ENCODE results near the gene CLEC2L.

The CLEC2L gene

DNA sequence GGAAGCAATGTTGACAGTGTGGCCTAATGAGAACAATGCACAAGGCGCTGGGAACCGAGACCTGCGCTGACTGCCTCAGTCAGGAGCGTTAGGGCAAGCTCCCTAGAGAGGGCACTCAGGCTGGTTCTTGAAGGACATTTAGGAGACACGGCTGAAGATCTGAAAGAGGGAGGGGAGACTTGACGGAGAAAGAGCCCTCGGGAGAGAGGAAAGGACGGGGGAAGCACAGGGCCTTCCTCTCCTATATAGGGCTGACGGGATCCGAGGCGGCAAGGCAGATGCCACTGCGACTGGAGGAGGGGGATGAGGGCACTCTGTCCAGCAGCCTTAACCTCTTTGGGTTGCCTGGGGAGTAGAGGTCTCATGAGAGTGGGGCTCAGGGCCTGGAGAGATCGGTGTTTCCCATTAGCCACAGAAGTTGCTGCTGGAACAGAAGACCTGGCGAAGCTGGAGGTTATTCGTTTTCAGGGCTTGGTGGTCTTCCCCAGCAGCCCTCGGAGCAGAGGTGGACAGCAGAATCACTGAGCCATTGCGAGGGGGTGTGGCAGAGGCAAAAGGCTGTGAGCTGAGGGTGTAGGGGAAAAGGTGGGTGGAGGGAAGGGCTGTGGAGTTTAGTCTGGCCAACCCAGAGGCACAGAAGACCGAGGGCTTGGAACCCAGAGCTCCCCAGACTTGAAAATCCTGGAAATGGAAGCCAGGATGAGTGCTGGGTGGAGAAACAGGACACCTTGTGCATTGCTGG lies 36.0 kb downstream of the CLEC2L start:
- no peak for DNase-seq

DNA sequence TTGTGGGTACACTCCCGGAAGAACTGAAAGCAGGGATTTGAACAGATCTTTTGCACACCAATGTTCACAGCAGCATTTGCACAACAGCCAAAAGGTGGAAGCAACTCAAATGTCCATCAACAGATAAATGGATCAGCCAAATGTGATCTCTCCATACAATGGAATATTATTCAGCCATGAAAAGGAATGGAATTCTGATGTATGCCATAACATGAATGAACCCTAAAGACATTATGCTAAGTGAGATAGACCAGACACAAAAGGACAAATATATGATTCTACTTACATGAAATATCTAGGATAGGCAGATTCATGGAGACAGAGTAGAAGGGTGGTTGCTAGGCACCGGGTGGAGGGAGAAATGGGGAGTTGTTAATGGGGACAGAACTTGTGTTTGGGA lies 36.7 kb downstream of the CLEC2L start:
- no peak for DNase-seq

DNA sequence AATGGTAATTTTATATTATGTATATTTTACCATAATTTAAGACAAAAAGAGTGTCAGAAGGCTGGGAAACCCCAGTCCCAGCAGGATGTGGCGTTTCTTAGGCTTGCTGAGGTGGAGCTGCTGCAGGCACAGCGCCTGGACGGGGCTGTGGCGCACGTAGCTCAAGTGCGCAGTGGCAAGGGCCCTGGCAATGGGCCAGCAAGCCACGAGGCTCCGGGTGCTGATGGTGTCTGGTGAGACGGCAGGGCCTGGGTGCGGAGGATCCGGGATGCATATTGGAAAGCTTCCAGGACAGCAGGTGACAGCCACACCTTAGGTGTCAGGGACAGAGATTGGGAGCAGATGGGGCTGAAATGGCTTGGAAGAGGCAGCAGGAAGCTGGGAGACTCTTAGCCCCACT lies 37.2 kb downstream of the CLEC2L start:
- no peak for DNase-seq

DNA sequence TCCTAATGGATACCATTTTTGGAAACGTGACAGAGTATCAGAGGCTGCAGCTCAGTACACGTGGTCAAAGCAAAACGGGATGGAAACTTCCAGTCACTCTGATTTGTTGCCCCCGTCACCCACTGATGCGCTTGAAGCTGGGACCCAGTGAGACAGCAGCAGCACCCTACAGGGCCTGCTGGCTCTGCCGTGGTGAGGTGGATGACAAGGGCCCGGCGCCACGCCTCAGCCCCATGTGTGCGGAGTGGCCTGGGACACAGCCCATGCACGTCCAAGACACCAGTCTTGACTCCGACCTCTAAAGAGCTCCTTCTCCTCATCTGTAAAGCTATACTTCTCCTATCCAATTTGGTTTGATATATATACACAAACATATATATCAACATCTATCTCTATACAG lies 39.0 kb downstream of the CLEC2L start:
- DNase-seq: no peak

DNA sequence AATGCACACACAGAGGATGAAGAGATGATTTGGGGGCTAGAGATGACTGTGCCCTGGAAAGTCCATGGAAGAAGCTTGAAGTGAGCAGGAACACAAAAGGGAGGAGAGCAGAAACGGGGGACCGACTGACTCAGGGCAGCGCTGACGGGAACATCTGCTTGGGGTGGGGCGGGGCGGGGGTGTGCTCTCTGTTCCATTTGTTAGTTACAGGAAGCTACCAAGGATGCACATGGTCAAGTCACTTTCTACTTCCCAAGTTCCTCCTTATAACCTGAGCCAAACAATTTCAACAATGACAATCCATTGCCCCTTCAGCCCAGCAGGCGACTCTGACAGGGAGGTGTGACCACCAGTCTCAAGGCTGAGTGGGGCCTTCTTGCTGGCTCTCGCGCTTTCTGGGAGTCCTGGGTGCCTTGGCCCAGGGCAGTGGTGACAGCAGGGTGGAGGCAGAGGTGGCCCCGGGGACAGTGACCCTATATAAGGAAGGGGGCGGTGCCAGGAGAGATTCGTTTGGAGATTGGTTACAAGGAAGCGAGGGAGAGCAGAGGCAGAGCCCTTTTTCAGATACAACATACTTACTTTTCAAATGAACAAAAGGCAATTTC lies 39.6 kb downstream of the CLEC2L start:
- DNase-seq: no peak

DNA sequence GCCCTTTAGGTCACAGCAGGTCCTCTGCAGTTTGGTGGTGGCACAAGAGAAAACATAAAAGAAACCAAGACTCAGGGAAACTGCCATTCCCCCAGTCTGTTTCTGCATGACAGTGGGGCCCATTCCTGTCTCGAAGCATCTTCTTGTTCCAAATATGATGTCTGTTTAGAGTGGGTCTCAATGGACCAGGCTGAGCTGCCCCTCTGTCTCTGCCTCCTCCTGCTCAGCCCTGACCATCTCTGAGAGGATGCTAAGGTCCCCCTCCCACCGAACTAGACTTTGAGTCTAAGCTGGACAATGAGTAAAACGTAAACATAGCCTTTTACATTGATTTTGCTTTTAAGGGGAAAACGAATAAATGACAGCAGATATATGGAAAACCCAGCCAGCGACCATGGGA lies 40.4 kb downstream of the CLEC2L start:
- no peak for DNase-seq

DNA sequence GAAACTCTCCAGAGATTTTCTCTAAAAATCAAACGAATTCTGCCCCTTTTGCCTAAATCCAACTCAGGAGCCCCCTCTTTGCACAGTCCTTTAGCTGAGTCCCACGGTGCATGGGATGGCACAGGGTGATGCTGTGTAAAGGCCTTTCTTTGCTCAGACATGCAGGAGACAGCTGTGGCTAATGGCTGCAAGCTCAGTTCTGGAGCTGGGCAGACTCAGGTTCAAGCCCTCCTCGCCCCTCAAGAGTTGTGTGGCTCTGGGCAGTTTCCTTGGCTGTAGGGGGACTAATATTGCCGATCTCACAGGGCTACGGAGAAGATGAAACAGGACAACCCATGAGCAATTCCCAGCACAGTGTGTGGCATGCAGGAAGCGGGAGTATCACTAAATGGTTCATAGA lies 42.6 kb downstream of the CLEC2L start:
- no peak for DNase-seq

DNA sequence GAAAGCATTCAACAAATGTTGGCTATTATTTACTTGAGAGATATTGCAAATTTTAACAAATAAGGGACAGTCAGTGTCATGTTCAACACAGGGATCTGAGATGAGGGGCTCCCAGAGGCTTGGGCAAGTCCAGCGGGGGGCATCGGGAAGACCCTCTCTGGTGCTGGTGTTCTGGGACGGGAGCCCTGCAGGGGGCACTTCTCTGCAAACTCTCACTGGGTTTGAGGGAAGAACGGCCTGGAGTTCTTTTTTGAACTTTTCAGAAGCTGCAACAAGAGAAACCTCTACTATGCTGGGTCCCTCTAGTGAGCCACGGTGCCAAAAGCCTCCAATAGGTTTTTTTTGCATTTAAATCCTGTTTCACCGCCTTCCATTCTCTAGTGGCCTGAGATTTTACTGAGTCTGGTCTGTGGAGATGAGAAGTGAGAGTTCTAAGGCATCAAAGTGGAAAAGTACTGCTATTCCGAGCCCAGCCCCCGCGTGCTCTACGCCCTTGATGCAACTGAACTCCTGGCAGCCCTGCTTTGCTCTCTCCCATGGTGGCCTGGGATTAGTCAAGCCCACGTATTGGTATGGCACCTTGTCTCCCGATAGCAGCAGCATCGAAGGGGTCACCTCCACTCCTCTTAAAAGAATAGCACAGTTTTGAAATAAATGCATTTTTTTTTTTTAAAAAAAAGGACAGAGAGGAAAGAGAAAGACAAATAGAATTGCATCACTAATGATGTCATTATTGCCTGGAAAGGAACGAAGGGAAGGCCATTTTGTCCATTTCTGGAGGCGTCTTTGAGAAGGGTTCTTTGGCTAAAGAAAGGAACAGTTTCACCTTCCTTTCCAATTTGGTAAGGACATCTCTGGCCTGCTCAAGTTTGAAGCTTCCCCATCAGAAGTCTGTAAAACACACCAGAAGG lies 43.5 kb downstream of the CLEC2L start:
- DNase-seq: no peak

DNA sequence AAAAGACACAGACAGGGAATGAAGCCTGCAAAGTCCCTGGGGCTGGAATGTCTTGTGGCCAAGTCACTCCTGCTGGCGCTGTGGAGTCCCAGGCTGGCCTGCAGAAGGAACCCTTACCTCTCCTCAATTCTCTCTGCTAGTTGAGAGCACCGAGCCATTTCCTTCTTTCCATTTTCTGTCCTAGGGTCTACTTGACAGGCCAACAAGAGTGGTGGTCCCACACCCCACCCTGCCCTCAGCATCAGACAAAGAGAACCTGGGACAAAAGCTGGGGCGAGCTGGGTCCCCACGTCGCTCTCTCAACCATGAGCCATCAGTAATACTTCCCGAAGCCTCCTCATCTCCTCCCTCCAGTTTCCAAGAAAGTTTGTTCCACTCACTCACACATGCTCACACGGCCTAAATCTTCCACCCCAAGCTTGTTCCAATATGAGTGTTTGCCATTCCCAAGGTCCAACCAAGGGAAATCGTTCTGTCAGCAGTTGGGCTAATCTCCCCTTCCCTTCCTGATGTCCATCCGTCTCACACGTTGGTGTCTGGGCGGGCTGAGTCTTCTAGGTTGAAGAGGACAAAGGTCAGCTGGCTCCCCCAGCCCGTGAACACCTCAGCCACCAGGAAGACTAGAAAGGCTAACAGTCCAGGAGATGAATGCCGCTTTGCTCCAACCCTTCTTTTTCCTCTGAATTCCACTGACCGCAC lies 44.3 kb downstream of the CLEC2L start:
- DNase-seq: no peak

DNA sequence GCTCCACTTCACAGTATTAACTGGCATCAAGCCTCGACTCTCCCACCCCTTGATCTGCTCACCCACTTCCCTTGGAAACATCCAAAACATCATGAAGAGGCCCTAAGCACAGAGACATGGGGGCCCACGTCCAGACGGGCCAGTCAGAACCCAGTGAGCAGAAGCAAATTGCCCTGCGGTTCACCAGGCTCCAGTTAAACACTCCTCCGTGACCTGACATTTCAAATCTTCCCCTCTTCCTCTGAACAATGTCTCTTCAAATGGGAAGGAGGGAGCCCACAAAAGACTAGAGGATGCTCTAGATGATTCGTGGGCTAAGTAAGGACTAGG lies 44.8 kb downstream of the CLEC2L start:
- no peak for DNase-seq

DNA sequence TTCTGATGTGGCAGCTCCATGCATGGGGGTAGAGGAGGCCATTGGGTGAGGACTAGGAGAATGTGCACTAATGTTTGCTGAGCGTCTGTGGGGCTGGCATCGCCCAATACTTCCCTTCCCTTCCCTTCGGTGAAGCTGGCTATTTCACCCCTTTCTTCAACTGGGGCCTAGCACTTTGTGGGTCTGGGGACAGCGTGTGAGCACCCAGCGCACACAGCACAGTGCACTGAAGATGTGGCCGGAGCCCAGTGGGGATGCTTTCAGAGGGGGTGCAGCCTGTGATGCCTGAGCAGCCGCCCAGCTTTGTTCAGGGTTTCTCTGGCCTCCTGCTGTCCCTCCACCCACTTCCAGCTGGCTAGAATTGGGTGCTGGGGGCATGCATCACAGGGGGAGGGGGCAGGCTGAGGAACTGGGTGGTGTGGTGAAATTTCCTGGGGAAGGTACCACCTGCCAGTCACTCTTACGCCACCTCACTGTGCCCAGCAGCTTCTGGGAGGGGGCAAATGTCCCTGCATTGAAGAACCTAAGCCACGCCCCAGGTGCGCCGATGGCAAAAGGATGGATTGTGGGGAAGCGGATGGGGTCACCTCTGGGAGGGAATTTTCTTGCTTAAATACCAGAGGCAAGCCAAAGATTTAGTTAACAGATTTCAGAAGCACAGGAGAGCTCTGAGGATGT lies 45.5 kb downstream of the CLEC2L start:
- no peak for DNase-seq

DNA sequence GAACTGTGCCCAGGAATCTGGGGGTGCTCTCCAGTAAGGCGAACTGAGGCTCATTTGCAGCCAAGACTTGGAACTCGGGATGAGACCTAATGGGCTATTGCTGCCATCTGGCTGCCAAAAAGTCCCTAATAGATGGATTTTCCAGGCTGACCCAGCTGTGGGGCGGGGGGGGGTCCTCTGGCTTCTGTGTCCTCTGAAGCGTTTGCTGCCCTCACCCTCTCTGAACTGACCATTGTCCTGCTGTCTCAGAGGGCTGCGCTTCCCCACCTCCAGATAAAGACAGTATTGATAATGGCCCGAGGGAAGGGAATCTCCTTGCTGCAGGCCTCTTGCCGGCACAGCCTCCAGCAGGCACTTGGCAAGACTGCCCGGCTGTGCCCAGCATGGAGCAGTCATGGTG lies 46.6 kb downstream of the CLEC2L start:
- DNase-seq: no peak

DNA sequence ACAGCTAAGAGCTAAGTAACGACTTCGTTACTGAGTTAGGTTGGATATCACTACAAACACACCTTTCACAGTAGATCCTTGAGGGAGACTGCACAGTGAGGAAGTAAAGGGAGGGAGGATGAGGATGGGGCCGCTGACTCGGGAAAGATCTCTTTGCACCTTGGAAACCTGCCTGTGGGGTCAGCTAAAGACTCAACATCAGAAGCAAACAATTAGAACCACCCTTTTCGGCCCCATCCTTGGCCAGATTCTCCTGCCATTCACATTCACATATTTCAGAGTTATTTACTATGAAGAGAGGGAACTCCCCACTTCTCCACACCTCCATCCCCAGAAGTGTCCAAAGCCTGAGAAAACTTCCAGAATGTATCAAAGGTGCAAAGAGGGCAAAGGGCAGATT lies 47.1 kb downstream of the CLEC2L start:
- no peak for DNase-seq

DNA sequence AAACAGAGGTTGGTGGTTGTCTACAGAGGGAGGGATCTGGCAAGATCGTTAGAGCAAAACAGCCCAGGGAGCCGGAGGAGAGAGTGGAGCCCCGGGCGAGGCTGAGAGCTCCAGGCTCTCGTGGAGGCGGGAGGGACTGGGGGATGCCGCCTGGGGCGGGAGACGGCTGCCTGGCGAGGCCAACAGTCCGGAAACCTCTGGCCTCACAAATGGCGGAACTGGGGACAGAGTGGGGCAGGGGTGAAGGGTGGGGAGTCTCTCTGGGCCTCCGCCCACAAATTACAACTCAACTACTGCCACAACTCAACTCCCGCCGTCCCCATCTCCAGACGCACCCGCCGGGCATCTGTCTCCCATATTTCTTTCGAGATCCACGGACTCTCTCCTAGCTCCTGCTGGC lies 47.7 kb downstream of the CLEC2L start:
- no peak for DNase-seq

DNA sequence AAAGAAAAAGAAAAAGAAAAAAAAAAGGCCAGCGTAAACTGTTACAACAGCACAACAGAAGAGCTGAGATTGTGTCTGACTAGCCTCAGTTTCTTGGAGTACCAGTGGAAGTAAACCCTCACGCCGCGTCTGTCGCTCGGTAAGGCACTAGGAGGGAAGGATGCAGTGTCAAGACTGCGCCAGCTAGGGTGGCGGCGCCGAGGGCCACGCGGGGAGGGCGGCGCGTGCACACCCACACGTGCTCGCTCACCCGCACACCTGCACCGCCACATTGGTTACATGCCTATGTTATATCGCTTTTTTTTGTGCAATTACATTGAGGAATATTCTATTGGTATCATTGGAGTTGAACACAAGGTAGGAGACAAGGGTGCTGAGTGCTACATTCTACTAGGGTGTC lies 48.2 kb downstream of the CLEC2L start:
- DNase-seq: no peak

DNA sequence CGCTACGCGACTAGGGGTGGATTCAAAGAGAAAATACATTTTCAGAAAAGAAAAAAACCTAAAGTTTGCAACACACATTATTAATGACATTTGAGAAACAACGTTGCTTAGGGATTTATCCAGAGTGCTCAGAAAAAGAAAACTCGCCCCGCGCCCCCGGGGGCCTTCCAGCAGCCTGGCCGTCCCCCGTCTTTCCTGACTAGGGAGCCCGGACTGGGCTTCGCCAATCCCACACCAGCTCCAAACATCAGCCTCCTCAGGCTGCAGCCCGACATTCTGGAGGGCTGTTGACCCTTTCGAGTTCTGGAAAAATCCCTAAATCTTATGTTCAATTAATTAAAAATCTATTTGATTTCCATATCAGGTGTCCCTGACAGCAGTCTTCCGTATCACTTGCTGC lies 48.6 kb downstream of the CLEC2L start:
- DNase-seq: no peak

DNA sequence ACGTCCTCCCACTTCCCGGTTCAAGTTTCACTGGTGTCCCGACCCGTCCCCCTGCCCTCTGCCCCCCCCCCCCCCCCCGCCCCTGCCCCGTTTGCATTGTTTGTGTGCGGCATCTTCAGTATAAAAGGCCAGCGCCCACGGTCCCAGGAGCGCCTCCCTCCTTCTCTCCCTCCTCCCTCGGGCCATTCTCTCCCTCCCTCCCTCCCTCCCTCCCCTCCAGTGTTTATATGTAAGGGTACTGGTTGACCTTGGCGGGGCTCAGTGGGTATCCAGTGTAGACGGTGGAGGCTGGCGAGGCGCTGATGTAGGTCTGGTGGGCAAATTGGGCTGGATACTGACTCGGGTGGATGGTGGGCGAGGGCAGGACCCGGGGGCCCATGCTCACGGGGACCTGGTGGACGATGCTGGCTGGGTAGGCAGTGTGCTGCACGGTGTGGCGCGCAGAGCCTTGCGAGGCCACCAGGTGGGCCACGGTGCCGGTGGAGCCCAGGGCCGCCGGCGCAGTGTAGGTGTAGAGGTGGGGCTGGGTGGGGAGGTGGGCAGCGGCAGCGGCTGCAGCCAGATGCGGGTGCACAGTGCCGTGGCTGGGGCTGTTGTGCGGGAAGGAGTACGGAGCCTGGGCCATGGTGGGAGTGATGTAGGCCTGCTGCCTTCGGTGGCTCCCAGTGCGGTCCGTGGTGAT lies 49.4 kb downstream of the CLEC2L start:
- DNase-seq: no peak

DNA sequence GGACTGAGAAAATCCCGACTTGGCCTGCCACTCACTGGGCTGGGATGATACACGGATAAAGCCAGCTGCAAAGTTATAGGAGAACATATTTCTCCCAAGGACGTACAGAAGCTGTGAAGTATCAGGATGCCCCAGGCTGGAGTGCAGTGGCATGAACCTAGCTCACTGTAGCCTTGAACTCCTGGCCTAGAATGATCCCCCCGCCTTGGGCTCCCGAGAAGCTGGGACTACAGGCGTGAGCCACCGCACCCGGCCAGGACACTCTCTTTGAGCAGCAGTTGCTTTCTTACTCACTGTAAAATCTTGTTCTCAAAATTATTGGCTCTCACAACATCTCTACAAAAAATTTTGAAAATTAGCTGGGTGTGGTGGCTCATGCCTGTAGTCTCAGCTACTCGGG lies 50.4 kb downstream of the CLEC2L start:
- DNase-seq: no peak

DNA sequence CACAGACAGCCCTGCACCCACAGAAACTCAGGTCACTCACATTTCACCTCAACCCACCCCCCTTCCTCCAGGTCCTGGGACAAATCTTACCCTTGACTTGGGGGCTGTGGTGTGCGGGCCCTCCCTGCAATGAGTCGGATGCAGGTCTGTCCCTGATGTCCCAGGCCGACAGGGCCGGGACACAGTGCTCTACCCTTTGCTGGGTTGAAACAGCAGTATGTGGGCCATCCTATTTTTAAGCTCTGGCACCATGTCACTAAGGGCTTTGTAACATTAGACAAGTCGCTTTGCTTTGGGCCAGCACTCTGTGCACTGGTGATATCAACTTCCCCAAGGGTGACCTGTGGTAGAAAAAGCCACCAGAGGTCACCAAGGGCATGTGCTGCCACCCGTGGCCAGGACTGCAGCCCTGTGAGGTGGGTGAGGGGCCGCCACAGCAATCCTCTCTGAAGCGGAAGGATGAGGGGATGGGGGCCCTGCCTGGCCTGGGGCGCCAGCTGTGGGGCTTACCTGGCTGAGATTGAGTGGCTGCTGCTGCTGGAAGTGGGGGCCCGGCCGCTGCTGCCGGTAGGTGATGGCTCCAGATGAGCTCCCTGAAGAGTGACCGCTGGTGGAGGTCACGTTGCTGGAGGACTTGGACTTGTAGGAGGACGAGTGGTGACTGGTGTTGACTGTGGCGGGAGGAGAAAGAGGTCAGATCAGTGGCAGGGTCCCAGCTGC lies 51.3 kb downstream of the CLEC2L start:
- no peak for DNase-seq

DNA sequence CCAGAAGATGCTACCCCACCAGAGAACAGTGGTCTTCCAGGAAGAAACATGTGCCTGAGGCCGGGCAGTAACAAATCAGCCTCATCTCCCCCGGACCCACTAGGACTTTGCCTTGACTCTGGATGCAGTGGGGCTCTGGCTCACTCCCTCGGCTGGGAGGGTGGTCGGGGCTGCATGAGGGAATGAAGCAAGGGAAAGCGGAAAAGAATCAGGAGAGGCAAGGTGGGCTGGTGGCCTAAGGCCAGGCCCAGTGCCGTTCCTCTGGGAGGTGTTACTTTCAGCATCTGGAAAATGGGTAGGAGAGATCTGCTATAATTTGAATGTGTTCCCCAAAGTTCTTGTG lies 51.8 kb downstream of the CLEC2L start:
- no peak for DNase-seq

DNA sequence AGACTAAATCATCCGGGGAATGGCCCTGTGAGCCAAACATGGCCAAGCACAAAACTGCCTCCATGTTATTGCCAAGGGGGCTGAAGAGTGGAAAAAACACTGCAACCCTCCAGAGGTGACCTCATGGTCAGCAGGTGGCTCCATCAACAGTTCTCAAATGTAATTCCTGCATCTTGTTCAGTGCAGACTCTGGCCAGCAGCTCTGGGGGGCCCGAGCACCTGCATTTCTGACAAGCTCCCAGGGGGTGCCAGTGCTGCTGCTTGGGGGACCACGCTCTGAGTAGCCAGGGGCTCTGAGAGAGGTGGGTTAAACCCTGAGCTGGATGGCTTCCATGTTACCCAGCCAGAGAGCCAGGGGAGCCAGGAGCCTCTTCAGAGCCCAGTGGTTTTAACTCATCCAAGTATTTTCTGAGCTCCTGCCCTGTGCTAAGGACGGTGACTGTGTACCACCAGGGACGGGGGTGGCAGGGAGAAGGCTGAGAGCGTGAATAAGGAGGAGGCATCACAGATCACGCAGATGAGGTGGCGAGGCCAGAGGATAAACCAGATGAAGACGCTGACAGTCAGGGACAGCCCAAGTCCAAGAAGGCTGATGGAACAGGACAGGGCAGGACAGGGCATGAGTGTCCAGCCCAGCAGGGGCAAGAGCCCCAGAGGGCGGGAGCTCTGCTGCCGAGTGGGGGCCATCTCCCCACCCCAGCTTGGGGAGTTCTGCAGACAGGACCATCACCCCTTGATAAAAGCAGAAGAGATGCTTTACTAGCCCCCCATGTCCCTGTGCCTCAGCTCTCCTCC lies 52.9 kb downstream of the CLEC2L start:
- no peak for DNase-seq
